OCI-LY1 (cell line): ENCODE results near the gene YBX2.

ENCODE experiments used
- H2AFZ ChIP-seq: fragments of 200-600 bp; sonication (generic), shearing (Covaris generic); 2 replicates; pipeline ENCODE4 v1.6.0; 2014; ENCODE audit warnings: antibody characterized with exemption, mild to moderate bottlenecking, low read length
- H3F3A ChIP-seq: fragments of 200-600 bp; sonication (generic), shearing (Covaris generic); 2 replicates; pipeline ENCODE4 v1.6.0; 2014; ENCODE audit warnings: mild to moderate bottlenecking, antibody characterized with exemption, low read length, moderate library complexity; ENCODE audit not compliant: insufficient read depth
- H3K27ac ChIP-seq: fragments of 200-600 bp; sonication (generic); 2 replicates; pipeline ENCODE4 v1.5.1; 2014; ENCODE audit warnings: low read length, mixed run types, mild to moderate bottlenecking, low read depth; ENCODE audit not compliant: poor library complexity, severe bottlenecking
- H3K27me3 ChIP-seq: fragments of 200-600 bp; sonication (generic); 2 replicates; pipeline ENCODE4 v1.6.0; 2014; ENCODE audit warnings: antibody characterized with exemption, mild to moderate bottlenecking, low read length, moderate library complexity; ENCODE audit not compliant: insufficient read depth
- H3K36me3 ChIP-seq: fragments of 200-600 bp; sonication (generic); 2 replicates; pipeline ENCODE4 v1.6.1; 2014; ENCODE audit warnings: mild to moderate bottlenecking, antibody characterized with exemption, low read length, moderate library complexity, mixed read lengths; ENCODE audit not compliant: insufficient read depth
- H3K4me1 ChIP-seq: fragments of 200-600 bp; sonication (generic); 2 replicates; pipeline ENCODE4 v1.5.1; 2014; ENCODE audit warnings: mild to moderate bottlenecking, low read length, moderate library complexity; ENCODE audit not compliant: insufficient read depth, severe bottlenecking
- H3K4me2 ChIP-seq: fragments of 200-600 bp; sonication (generic), shearing (Covaris generic); 2 replicates; pipeline ENCODE4 v1.6.1; 2014; ENCODE audit warnings: low read length
- H3K4me3 ChIP-seq: fragments of 200-600 bp; sonication (generic); 2 replicates; pipeline ENCODE4 v1.5.1; 2014; ENCODE audit warnings: low read length, low read depth, mild to moderate bottlenecking, mixed read lengths; ENCODE audit not compliant: poor library complexity, severe bottlenecking
- H3K79me2 ChIP-seq: fragments of 200-600 bp; shearing (Covaris generic); 2 replicates; pipeline ENCODE4 v1.6.1; 2016; ENCODE audit warnings: mixed run types, low read length, mixed read lengths; ENCODE audit not compliant: insufficient read depth
- H3K9ac ChIP-seq: fragments of 200-600 bp; sonication (generic), shearing (Covaris generic); 2 replicates; pipeline ENCODE4 v1.6.1; 2014; ENCODE audit warnings: mild to moderate bottlenecking, low read length, mixed read lengths
- H3K9me2 ChIP-seq: fragments of 200-600 bp; sonication (generic), shearing (Covaris generic); 2 replicates; pipeline ENCODE4 v1.6.1; 2014; ENCODE audit warnings: low read depth, mild to moderate bottlenecking, low read length, mixed read lengths
- H3K9me3 ChIP-seq: fragments of 200-600 bp; shearing (Covaris generic); 2 replicates; pipeline ENCODE4 v1.6.1; 2014; ENCODE audit warnings: low read length, mixed read lengths
- H4K20me1 ChIP-seq: fragments of 200-600 bp; sonication (generic), shearing (Covaris generic); 2 replicates; pipeline ENCODE4 v1.6.0; 2016; ENCODE audit warnings: mild to moderate bottlenecking, low read length; ENCODE audit not compliant: insufficient read depth
- CTCF ChIP-seq: fragments of 200-600 bp; sonication (generic), shearing (Covaris generic); IDR thresholded peaks from 2 replicates; pipeline ENCODE4 v1.5.1; 2017; ENCODE audit warnings: mild to moderate bottlenecking, antibody characterized with exemption, low read length, moderate library complexity, mixed read lengths
- EZH2 ChIP-seq: fragments of 200-600 bp; sonication (generic), shearing (Covaris generic); IDR thresholded peaks from 2 replicates; pipeline ENCODE4 v1.8.0; 2017; ENCODE audit warnings: borderline replicate concordance, mixed run types, mild to moderate bottlenecking, antibody characterized with exemption, low read length, moderate library complexity, mixed read lengths

The YBX2 gene

GRCh38 chr17:7239091-7240027 is 55.1 kb downstream of the YBX2 start, which contains the start of gene PHF23:
PHF23 (minus strand) TSS chr17:7239457; CDS start chr17:7239279, 178 bp downstream.
- Histone ChIP-seq H3K4me1 (peaks cover 57% of the 10 kb centered on the region), H3K9me3 (no peaks in the 10 kb centered on the region), H4K20me1 (no peaks in the 10 kb centered on the region), H3K79me2 (peaks cover 7% of the 10 kb centered on the region; the same call in 1 of the 2 replicates), H3K27ac (peak within 1 kb of the TSS; percentile 81), H2AFZ (no peak within 1 kb of the TSS), H3K9ac (peak within 1 kb of the TSS; percentile 100), H3F3A (0 out of 2 replicates have a peak, but pooled peaks cover 10% of the 10 kb centered on the region), H3K27me3 (no peaks in the 10 kb centered on the region), H3K9me2 (no peaks in the 10 kb centered on the region), H3K4me3 (peak within 1 kb of the TSS; percentile 98), H3K36me3 (peaks cover 54% of the 10 kb centered on the region), H3K4me2 (peak within 1 kb of the TSS; percentile 94)
- TF ChIP-seq EZH2: no peak
- no peak for TF ChIP-seq CTCF

- peaks cover 48% of the 10 kb centered on the region for H3K36me3 ChIP-seq
- H3F3A ChIP-seq: 0 out of 2 replicates have a peak, but pooled peaks cover 10% of the 10 kb centered on the region
- H3K9ac ChIP-seq: peak overlapping the region; percentile 100
- peak overlapping the region; percentile 63 for H3K4me2 ChIP-seq
- H3K27me3 ChIP-seq: no peaks in the 10 kb centered on the region
- H2AFZ ChIP-seq: no peak overlapping the region
- H3K27ac ChIP-seq: peak overlapping the region; percentile 81
- H3K9me2 ChIP-seq: no peaks in the 10 kb centered on the region
- no peak for TF ChIP-seq CTCF
- TF ChIP-seq EZH2: no peak
- H3K9me3 ChIP-seq: no peaks in the 10 kb centered on the region
- H3K4me1 ChIP-seq: peaks cover 57% of the 10 kb centered on the region
- peaks cover 11% of the 10 kb centered on the region for H3K79me2 ChIP-seq
- H3K4me3 ChIP-seq: peak overlapping the region; percentile 98
- no peaks in the 10 kb centered on the region for H4K20me1 ChIP-seq
Measured at GRCh38 chr17:7238420-7239090, 55.9 kb downstream of the YBX2 start.
